Keratinocyte (primary cell): ENCODE measurements around the gene GRIN3A. TPM values are rescaled to one million over a fixed set of nuclear protein-coding genes. Genes with fewer than 3 reads are reported as not detected.
A peak's percentile ranks its signal among the peaks of the same experiment; 100 is the strongest.

ENCODE experiments used
- DNase-seq: peaks from one replicate; pipeline ENCODE4 v3.0.0-alpha.2; 2011; ENCODE audit warnings: low read depth, missing footprints, low spot score
- FAIRE-seq: peaks from 2 replicates; lab custom pipeline; 2011; peaks lifted over from hg19 to GRCh38; lab: Jason Lieb, UNC
- H2AFZ ChIP-seq: 2 replicates; pipeline ENCODE4 v1.6.0; 2012; ENCODE audit warnings: low read length, control low read depth, inconsistent platforms; ENCODE audit not compliant: control insufficient read depth
- H3K27ac ChIP-seq: 2 replicates; pipeline ENCODE4 v1.5.1; 2011; ENCODE audit warnings: low read length; ENCODE audit not compliant: control insufficient read depth, insufficient read depth
- H3K27me3 ChIP-seq: 3 replicates; pipeline ENCODE4 v1.6.0; 2011; ENCODE audit warnings: low read length; ENCODE audit not compliant: control insufficient read depth, insufficient read depth; ENCODE audit errors: extremely low read depth
- H3K36me3 ChIP-seq, 2 experiments: 2 replicates in 1 of 2; 3 replicates in 1 of 2; pipeline ENCODE4 v1.5.1; 2011; ENCODE audit warnings: low read length in 2 of 2, mild to moderate bottlenecking in 1 of 2; ENCODE audit not compliant: control insufficient read depth in 2 of 2, insufficient read depth in 2 of 2; ENCODE audit errors: extremely low read depth in 1 of 2
- H3K4me1 ChIP-seq: 3 replicates; pipeline ENCODE4 v1.5.1; 2011; ENCODE audit warnings: low read length; ENCODE audit not compliant: control insufficient read depth, insufficient read depth; ENCODE audit errors: extremely low read depth
- H3K4me2 ChIP-seq: 3 replicates; pipeline ENCODE4 v1.6.0; 2011; ENCODE audit warnings: low read depth, low read length; ENCODE audit not compliant: control insufficient read depth, insufficient read depth; ENCODE audit errors: extremely low read depth
- H3K4me3 ChIP-seq, 3 experiments: fragments of 200-600 bp in 1 of 3; sonication (generic) in 1 of 3; 2 replicates in 2 of 3; 3 replicates in 1 of 3; pipeline ENCODE4 v1.5.1; 2011 to 2016; ENCODE audit warnings: low read length in 3 of 3, mild to moderate bottlenecking in 3 of 3, control low read depth in 2 of 3, inconsistent platforms in 1 of 3, low read depth in 1 of 3, mixed read lengths in 1 of 3, mixed run types in 1 of 3, moderate library complexity in 1 of 3; ENCODE audit not compliant: control insufficient read depth in 2 of 3, insufficient read depth in 2 of 3; ENCODE audit errors: extremely low read depth in 1 of 3
- H3K79me2 ChIP-seq: 2 replicates; pipeline ENCODE4 v1.6.0; 2012; ENCODE audit warnings: low read length; ENCODE audit not compliant: control insufficient read depth, insufficient read depth
- H3K9ac ChIP-seq: 3 replicates; pipeline ENCODE4 v1.6.0; 2011; ENCODE audit warnings: low read length; ENCODE audit not compliant: control insufficient read depth, insufficient read depth; ENCODE audit errors: extremely low read depth
- H3K9me1 ChIP-seq: 3 replicates; pipeline ENCODE4 v1.6.0; 2011; ENCODE audit warnings: low read length; ENCODE audit not compliant: control insufficient read depth, insufficient read depth; ENCODE audit errors: extremely low read depth
- H3K9me3 ChIP-seq: 2 replicates; pipeline ENCODE4 v1.5.1; 2012; ENCODE audit warnings: low read depth, low read length; ENCODE audit not compliant: control insufficient read depth
- H4K20me1 ChIP-seq: 3 replicates; pipeline ENCODE4 v1.6.0; 2011; ENCODE audit warnings: low read length; ENCODE audit not compliant: control insufficient read depth, insufficient read depth; ENCODE audit errors: extremely low read depth
- EZH2 ChIP-seq: IDR thresholded peaks from one replicate; pipeline ENCODE4 v1.6.1; 2012; ENCODE audit warnings: inconsistent platforms, mild to moderate bottlenecking, low read length, moderate library complexity
- dilution Hi-C: fragments of 300-500 bp; cut with MboI; formaldehyde crosslinking; loops from one replicate; pipeline ENCODE4 v1.7.0; 2020; ENCODE audit warnings: low sequenced_read_pairs; ENCODE audit not compliant: extremely low pct_ligation_motif_present
- polyA plus RNA-seq, 5 experiments: library from polyadenylated mRNA; depleted of rRNA in 3 of 5; stranded (reverse) in 3 of 5; stranded (forward) in 1 of 5; unstranded in 1 of 5; fragments of >200 nt; gene quantifications; 1 replicate in 1 of 5; 2 replicates in 3 of 5; 3 replicates in 1 of 5; pipeline versions ENCODE4 v1.2.1 to v1.2.3, GENCODE V29; 2011 to 2012; ENCODE audit warnings: missing spikeins in 2 of 5, low read depth in 1 of 5, low replicate concordance in 1 of 5
- TF ChIP-seq, protein P1 (sequence below), 3 experiments: IDR thresholded peaks in 1 of 3; conservative IDR thresholded peaks in 1 of 3; optimal IDR thresholded peaks in 1 of 3; 2 replicates in 2 of 3; 3 replicates in 1 of 3; pipeline versions ENCODE3 to v1.5.1; 2011; ENCODE audit warnings: low read length in 3 of 3, mild to moderate bottlenecking in 3 of 3, moderate library complexity in 2 of 3, control low read depth in 1 of 3, inconsistent platforms in 1 of 3; ENCODE audit not compliant: insufficient read depth in 2 of 3; ENCODE audit errors: extremely low read depth in 1 of 3

Gene GRIN3A
- polyA plus RNA-seq, 1 donor (not counting 4 experiments of a cell fraction or from before 2014, with no cell fraction given) = not detected

- Histone ChIP-seq H3K79me2 (no peaks in the 10 kb centered on the region), H3K9me3 (no peaks in the 10 kb centered on the region), H4K20me1 (no peaks in the 10 kb centered on the region), H3K9ac (no peak overlapping the region), H3K4me1 (no peaks in the 10 kb centered on the region), H3K27ac (no peak overlapping the region), H3K4me3 (no peak overlapping the region), H3K4me2 (no peak overlapping the region), H3K27me3 (no peaks in the 10 kb centered on the region), H2AFZ (no peak overlapping the region), H3K9me1 (no peaks in the 10 kb centered on the region), H3K36me3 (no peaks in the 10 kb centered on the region)
- DNase-seq = no peak
- FAIRE-seq = no peak
- TF ChIP-seq EZH2 = no peak
- TF ChIP-seq, protein P1, sequence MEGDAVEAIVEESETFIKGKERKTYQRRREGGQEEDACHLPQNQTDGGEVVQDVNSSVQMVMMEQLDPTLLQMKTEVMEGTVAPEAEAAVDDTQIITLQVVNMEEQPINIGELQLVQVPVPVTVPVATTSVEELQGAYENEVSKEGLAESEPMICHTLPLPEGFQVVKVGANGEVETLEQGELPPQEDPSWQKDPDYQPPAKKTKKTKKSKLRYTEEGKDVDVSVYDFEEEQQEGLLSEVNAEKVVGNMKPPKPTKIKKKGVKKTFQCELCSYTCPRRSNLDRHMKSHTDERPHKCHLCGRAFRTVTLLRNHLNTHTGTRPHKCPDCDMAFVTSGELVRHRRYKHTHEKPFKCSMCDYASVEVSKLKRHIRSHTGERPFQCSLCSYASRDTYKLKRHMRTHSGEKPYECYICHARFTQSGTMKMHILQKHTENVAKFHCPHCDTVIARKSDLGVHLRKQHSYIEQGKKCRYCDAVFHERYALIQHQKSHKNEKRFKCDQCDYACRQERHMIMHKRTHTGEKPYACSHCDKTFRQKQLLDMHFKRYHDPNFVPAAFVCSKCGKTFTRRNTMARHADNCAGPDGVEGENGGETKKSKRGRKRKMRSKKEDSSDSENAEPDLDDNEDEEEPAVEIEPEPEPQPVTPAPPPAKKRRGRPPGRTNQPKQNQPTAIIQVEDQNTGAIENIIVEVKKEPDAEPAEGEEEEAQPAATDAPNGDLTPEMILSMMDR (optimal IDR thresholded peaks at IDR 0.05 in 1 of 3, IDR thresholded peaks at IDR 0.05 in 1 of 3, conservative IDR thresholded peaks at IDR 0.05 in 1 of 3; ENCODE audit: extremely low read depth in 1 of 3, insufficient read depth in 2 of 3, low read length in 3 of 3) = peak; percentile 45 to 59 (median 55)
- dilution Hi-C loops = no loop called here
These were observed 27.0 kb downstream of the GRIN3A start for GRCh38 chr9:101711330-101711941.

DNA sequence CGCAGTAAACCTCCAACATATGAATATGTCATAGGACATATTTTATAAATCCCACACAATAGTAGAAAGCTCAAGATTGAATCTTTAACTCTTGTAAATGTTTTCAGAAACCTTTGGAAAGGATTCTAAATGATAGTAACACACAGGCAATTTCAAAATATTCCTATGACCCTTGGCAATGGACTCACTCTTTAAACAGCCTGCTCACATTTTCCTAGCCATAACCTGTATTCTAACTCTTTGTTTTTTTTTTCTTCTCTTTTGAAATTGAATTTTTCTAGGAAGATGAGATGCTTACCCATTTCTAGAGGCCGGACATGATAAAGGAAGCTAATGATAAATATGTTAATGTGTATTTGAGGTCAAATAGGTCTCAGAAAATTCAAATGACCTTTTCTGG, 29.6 kb downstream of the GRIN3A start:
- no peak for TF ChIP-seq EZH2
- TF ChIP-seq, protein P1 (optimal IDR thresholded peaks at IDR 0.05 in 1 of 3, IDR thresholded peaks at IDR 0.05 in 1 of 3, conservative IDR thresholded peaks at IDR 0.05 in 1 of 3; ENCODE audit: extremely low read depth in 1 of 3, insufficient read depth in 2 of 3, low read length in 3 of 3) = no peak
- no peak overlapping the region for H3K4me3 ChIP-seq
- dilution Hi-C loops = no loop called here
- H3K27me3 ChIP-seq = peaks cover 10% of the 10 kb centered on the region
- no peak for DNase-seq
- no peak overlapping the region for H3K27ac ChIP-seq
- H3K4me1 ChIP-seq = no peaks in the 10 kb centered on the region
- no peak for FAIRE-seq
- no peaks in the 10 kb centered on the region for H3K36me3 ChIP-seq
- H3K9me1 ChIP-seq = no peaks in the 10 kb centered on the region
- H4K20me1 ChIP-seq = no peaks in the 10 kb centered on the region
- H3K9me3 ChIP-seq = no peaks in the 10 kb centered on the region
- H3K9ac ChIP-seq = no peak overlapping the region
- no peak overlapping the region for H2AFZ ChIP-seq
- no peak overlapping the region for H3K4me2 ChIP-seq
- no peaks in the 10 kb centered on the region for H3K79me2 ChIP-seq
